HepG2 (cell line): ENCODE results near the gene GOLT1A. TPM values are rescaled to one million over a fixed set of nuclear protein-coding genes. Genes with fewer than 3 reads are reported as not detected.

Experiments used
- ATAC-seq: fragments of 200-7000 bp; cut with Tn5 transposase; 3 replicates; pipeline ENCODE4 v1.9.1; 2020; ENCODE audit warnings: mild to moderate bottlenecking, moderate library complexity
- BruUV-seq: library from RNA; stranded (reverse); fragments of 400-500 nt; replicated peaks from 2 replicates; lab custom pipeline; 2021; lab: Mats Ljungman, UMichigan
- CTCF ChIA-PET: fragments of 300-600 bp; formaldehyde crosslinking; extraction: SDS; loops from one replicate; lab custom pipeline; 2021; ENCODE audit warnings: low total read pairs, inconsistent platforms, low intra/inter-chr PET ratio; lab: Yijun Ruan, JAX
- POLR2A ChIA-PET: fragments of 350-600 bp; sonication (Branson Sonifier 250); formaldehyde crosslinking; loops from one replicate; lab custom pipeline; 2020; ENCODE audit warnings: antibody characterized with exemption, inconsistent platforms; lab: Yijun Ruan, JAX
- DNase-seq: peaks from one replicate; pipeline ENCODE4 v3.0.0-alpha.2; 2015; ENCODE audit warnings: low spot score
- FAIRE-seq: peaks from 3 replicates; lab custom pipeline; 2011; peaks lifted over from hg19 to GRCh38; lab: Jason Lieb, UNC
- H2AFZ ChIP-seq: one replicate; pipeline ENCODE4 v1.6.1; 2011; ENCODE audit warnings: low read length, inconsistent platforms
- H3K27ac ChIP-seq: fragments of 300-600 bp; 3 replicates; pipeline ENCODE4 v1.8.0; 2011; ENCODE audit warnings: mixed run types, mild to moderate bottlenecking, mixed read lengths, low read length, inconsistent platforms; ENCODE audit not compliant: insufficient read depth; ENCODE audit errors: extremely low read length
- H3K27me3 ChIP-seq, 2 experiments: fragments of 200-600 bp in 1 of 2; 2 replicates in 1 of 2; 3 replicates in 1 of 2; pipeline versions ENCODE4 v1.6.0 to v1.8.0; 2011; ENCODE audit warnings: low read length in 2 of 2, mild to moderate bottlenecking in 2 of 2, moderate library complexity in 2 of 2, inconsistent platforms in 1 of 2; ENCODE audit not compliant: insufficient read depth in 2 of 2, control insufficient read depth in 1 of 2
- H3K36me3 ChIP-seq, 2 experiments: fragments of 200-600 bp in 1 of 2; replicated peaks in 1 of 2; 2 replicates in 1 of 2; 3 replicates in 1 of 2; pipeline versions ENCODE4 v1.5.1 to v1.8.0; 2011; ENCODE audit warnings: low read length in 2 of 2, inconsistent platforms in 1 of 2; ENCODE audit not compliant: insufficient read depth in 2 of 2, control insufficient read depth in 1 of 2
- H3K4me1 ChIP-seq: 2 replicates; pipeline ENCODE4 v1.5.1; 2012; ENCODE audit warnings: low read length, inconsistent platforms; ENCODE audit not compliant: insufficient read depth
- H3K4me2 ChIP-seq: 2 replicates; pipeline ENCODE4 v1.6.0; 2011; ENCODE audit warnings: low read depth, low read length, inconsistent platforms
- H3K4me3 ChIP-seq, 3 experiments: fragments of 200-600 bp in 1 of 3; sonication (generic), shearing (Covaris generic) in 1 of 3; replicated peaks in 1 of 3; 2 replicates each; pipeline ENCODE4 v1.5.1; 2011 to 2016; ENCODE audit warnings: low read length in 3 of 3, inconsistent platforms in 2 of 3, low read depth in 2 of 3, mild to moderate bottlenecking in 2 of 3, control low read depth in 1 of 3, mixed read lengths in 1 of 3; ENCODE audit not compliant: insufficient read depth in 1 of 3
- H3K79me2 ChIP-seq: one replicate; pipeline ENCODE4 v1.6.1; 2011; ENCODE audit warnings: low read length, inconsistent platforms; ENCODE audit not compliant: insufficient read depth
- H3K9ac ChIP-seq: 2 replicates; pipeline ENCODE4 v1.6.0; 2011; ENCODE audit warnings: mild to moderate bottlenecking, low read depth, low read length, inconsistent platforms; ENCODE audit not compliant: insufficient read depth
- H3K9me3 ChIP-seq: 2 replicates; pipeline ENCODE4 v1.5.1; 2012; ENCODE audit warnings: mild to moderate bottlenecking, low read length
- H4K20me1 ChIP-seq: 2 replicates; pipeline ENCODE4 v1.6.0; 2011; ENCODE audit warnings: inconsistent platforms, mild to moderate bottlenecking, low read length, moderate library complexity; ENCODE audit not compliant: insufficient read depth
- DRAP1 ChIP-seq: IDR thresholded peaks from 2 replicates; pipeline ENCODE4 v1.6.1; 2016; ENCODE audit warnings: missing genetic modification reagents, missing compliant biosample characterization
- WGBS: methylation state at CpG from one replicate; pipeline ENCODE4 v1.1.6; 2017; ENCODE audit warnings: low lambda C conversion rate; 5-methylcytosine and 5-hydroxymethylcytosine counted together
- in situ Hi-C: cut with HindIII; loops from 2 replicates; pipeline ENCODE4 v1.10.0; 2017; ENCODE audit warnings: low pct_unique_long_range_greater_than_20kb; ENCODE audit not compliant: extremely low pct_ligation_motif_present
- intact Hi-C: fragments of 100-400 bp; cut with micrococcal nuclease; formaldehyde crosslinking; loops from one replicate; pipeline ENCODE4 v1.10.0; 2022; ENCODE audit not compliant: unreplicated experiment
- polyA plus RNA-seq, 8 experiments: library from polyadenylated mRNA; depleted of rRNA in 3 of 8; stranded (reverse) in 7 of 8; unstranded in 1 of 8; fragments of >200 nt; fragmentation: Illumina TruSeq in 4 of 8; extraction: Trizol in 4 of 8; gene quantifications; 2 replicates each; pipeline versions ENCODE4 v1.2.1 to v1.2.3, GENCODE V29; 2011 to 2016; ENCODE audit warnings: low read depth in 4 of 8, missing spikeins in 1 of 8, mixed read lengths in 1 of 8; ENCODE audit not compliant: insufficient read depth in 1 of 8
- total RNA-seq, 5 experiments: library from RNA; depleted of rRNA; stranded (reverse); fragments of >200 nt; fragmentation: Illumina TruSeq; extraction: Trizol; gene quantifications; 2 replicates each; pipeline ENCODE4 v1.2.3, GENCODE V29; 2016; ENCODE audit warnings: low read depth in 1 of 5
- TF ChIP-seq, protein P1 (sequence below), 2 experiments: IDR thresholded peaks; 2 replicates each; pipeline ENCODE4 v1.6.1; 2011 to 2012; ENCODE audit warnings: low read length in 2 of 2, borderline replicate concordance in 1 of 2, low read depth in 1 of 2, mild to moderate bottlenecking in 1 of 2, moderate library complexity in 1 of 2

Gene GOLT1A
- total and polyA plus RNA-seq, 2 of the 13 experiments (the other 11 are each of a cell fraction or from before 2014, with no cell fraction given), result 25.8 to 28.0 TPM

DNA sequence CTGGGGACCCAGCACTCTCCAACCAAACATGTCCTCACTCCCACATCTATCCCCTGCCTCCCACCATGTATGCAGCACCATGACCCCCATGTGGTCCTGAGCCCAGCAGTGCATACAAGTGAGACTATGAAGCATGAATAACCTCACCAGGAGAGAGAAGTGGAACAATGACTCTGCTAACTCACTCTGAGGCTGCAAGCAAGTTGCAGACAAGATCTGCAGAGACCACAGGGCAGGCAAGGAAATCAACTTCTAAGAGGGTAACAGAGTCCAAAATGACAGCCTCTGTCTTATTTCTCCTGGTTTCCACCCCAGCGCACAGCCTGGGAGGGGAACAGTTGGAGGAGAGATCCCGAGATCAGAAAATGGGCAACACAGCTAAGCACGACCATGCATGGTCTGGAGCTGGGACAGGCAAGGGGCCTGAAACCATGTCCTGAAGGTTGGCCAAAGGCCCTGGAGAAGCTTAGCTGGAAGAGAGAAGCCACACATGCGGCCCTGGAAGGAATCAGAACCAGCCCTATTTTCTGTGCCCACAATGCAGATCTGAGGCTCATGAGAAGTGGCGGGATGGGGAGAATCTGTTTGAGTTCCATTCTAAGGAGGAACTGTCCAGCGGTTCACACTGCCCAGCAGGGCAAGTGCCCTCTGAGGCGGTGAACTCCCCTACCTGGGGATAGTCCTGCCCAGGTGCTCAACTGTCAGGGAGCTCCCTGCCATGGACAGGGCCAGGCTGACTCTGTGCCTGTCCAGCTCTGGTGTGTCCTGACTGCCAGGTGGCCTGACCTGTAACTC is 35.1 kb downstream of the GOLT1A start:
- BruUV-seq, result no TSS peak
- H3K79me2 ChIP-seq, result no peaks in the 10 kb centered on the region
- intact Hi-C loops (no loop called here), in situ Hi-C loops (no loop called here)
- H3K9me3 ChIP-seq, result no peaks in the 10 kb centered on the region
- POLR2A ChIA-PET, result interaction anchor here (2.4 kb wide), 1 partner anchor 12 kb away, joined by 7 read pairs; no protein-coding TSS in a partner anchor
- no peak overlapping the region for H3K27ac ChIP-seq
- no peak overlapping the region for H3K4me3 ChIP-seq
- whole genome bisulfite sequencing, result 54% methylated on average over 4 of the region's 7 CpGs
- CTCF ChIA-PET, result no interaction called here
- no peak overlapping the region for H3K9ac ChIP-seq
- TF ChIP-seq, protein P1, sequence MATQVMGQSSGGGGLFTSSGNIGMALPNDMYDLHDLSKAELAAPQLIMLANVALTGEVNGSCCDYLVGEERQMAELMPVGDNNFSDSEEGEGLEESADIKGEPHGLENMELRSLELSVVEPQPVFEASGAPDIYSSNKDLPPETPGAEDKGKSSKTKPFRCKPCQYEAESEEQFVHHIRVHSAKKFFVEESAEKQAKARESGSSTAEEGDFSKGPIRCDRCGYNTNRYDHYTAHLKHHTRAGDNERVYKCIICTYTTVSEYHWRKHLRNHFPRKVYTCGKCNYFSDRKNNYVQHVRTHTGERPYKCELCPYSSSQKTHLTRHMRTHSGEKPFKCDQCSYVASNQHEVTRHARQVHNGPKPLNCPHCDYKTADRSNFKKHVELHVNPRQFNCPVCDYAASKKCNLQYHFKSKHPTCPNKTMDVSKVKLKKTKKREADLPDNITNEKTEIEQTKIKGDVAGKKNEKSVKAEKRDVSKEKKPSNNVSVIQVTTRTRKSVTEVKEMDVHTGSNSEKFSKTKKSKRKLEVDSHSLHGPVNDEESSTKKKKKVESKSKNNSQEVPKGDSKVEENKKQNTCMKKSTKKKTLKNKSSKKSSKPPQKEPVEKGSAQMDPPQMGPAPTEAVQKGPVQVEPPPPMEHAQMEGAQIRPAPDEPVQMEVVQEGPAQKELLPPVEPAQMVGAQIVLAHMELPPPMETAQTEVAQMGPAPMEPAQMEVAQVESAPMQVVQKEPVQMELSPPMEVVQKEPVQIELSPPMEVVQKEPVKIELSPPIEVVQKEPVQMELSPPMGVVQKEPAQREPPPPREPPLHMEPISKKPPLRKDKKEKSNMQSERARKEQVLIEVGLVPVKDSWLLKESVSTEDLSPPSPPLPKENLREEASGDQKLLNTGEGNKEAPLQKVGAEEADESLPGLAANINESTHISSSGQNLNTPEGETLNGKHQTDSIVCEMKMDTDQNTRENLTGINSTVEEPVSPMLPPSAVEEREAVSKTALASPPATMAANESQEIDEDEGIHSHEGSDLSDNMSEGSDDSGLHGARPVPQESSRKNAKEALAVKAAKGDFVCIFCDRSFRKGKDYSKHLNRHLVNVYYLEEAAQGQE (IDR thresholded peaks at IDR 0.05; ENCODE audit: borderline replicate concordance in 1 of 2, low read depth in 1 of 2, low read length in 2 of 2), result peak in 1 of 2 experiments; percentile 10; a peak in 1 of 4 replicates
- no peak for TF ChIP-seq DRAP1 (CRISPR knock-in tag)
- TF ChIP-seq, all 625 proteins: peak for 1
- Histone ChIP-seq H3K27me3 (peaks cover 0 to 11% of the 10 kb centered on the region in 2 experiments; a peak in 1 of 5 replicates), H2AFZ (no peak overlapping the region), H4K20me1 (no peaks in the 10 kb centered on the region), H3K4me2 (no peak overlapping the region), H3K4me1 (peaks cover 21% of the 10 kb centered on the region), H3K36me3 (no peaks in the 10 kb centered on the region)
- no peak for DNase-seq
- peak; percentile 31; the same call in 1 of the 3 replicates for ATAC-seq
- no peak for FAIRE-seq
